ENCODE measurements around the gene PLA2G12A. TPM values are rescaled to one million over a fixed set of nuclear protein-coding genes. Genes with fewer than 3 reads are reported as not detected.

The PLA2G12A gene
- total and polyA plus RNA-seq, 9 of the 15 experiments (the other 6 are each of a cell fraction or from before 2014, with no cell fraction given) = 24.2 to 226 (median 80.5) TPM

- TF ChIP-seq KLF1 (tag; IDR thresholded peaks at IDR 0.05) = no peak; the same call in 1 of the 2 replicates
- TF ChIP-seq RBFOX2 (IDR thresholded peaks at IDR 0.05; ENCODE audit: low read depth, low read length) = peak; percentile 77
- TF ChIP-seq, protein P1, sequence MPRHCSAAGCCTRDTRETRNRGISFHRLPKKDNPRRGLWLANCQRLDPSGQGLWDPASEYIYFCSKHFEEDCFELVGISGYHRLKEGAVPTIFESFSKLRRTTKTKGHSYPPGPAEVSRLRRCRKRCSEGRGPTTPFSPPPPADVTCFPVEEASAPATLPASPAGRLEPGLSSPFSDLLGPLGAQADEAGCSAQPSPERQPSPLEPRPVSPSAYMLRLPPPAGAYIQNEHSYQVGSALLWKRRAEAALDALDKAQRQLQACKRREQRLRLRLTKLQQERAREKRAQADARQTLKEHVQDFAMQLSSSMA (CRISPR knock-in tag; IDR thresholded peaks at IDR 0.05) = no peak
- TF ChIP-seq MXI1 (IDR thresholded peaks at IDR 0.05; ENCODE audit: low read depth, low read length) = no peak
- TF ChIP-seq RBBP5 (IDR thresholded peaks at IDR 0.05; ENCODE audit: borderline replicate concordance, insufficient read depth, low read length, poor library complexity, severe bottlenecking) = peak; percentile 66
- no peak for TF ChIP-seq PHTF2 (CRISPR knock-in tag; IDR thresholded peaks at IDR 0.05)
- TF ChIP-seq HNRNPK (IDR thresholded peaks at IDR 0.05; ENCODE audit: low read depth, low read length, poor library complexity, severe bottlenecking) = no peak
- TF ChIP-seq STAT5A (IDR thresholded peaks at IDR 0.05; ENCODE audit: borderline replicate concordance, low read length) = no peak
- TF ChIP-seq MBD2 (IDR thresholded peaks at IDR 0.05; ENCODE audit: borderline replicate concordance, low read depth) = no peak
- TF ChIP-seq RFX1 (IDR thresholded peaks at IDR 0.05) = no peak
- no peak for TF ChIP-seq ZNF217 (CRISPR knock-in tag; IDR thresholded peaks at IDR 0.05)
- no peak for TF ChIP-seq ZNF232 (CRISPR knock-in tag; IDR thresholded peaks at IDR 0.05)
- TF ChIP-seq HOMEZ (CRISPR knock-in tag; IDR thresholded peaks at IDR 0.05) = 0 out of 2 replicates have a peak, but pooled peaks have one; percentile 62
- TF ChIP-seq, protein P2, sequence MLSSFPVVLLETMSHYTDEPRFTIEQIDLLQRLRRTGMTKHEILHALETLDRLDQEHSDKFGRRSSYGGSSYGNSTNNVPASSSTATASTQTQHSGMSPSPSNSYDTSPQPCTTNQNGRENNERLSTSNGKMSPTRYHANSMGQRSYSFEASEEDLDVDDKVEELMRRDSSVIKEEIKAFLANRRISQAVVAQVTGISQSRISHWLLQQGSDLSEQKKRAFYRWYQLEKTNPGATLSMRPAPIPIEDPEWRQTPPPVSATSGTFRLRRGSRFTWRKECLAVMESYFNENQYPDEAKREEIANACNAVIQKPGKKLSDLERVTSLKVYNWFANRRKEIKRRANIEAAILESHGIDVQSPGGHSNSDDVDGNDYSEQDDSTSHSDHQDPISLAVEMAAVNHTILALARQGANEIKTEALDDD (IDR thresholded peaks at IDR 0.05) = no peak
- no peak for TF ChIP-seq ZNF277 (CRISPR knock-in tag; IDR thresholded peaks at IDR 0.05; ENCODE audit: borderline replicate concordance)
- TF ChIP-seq, protein P3, sequence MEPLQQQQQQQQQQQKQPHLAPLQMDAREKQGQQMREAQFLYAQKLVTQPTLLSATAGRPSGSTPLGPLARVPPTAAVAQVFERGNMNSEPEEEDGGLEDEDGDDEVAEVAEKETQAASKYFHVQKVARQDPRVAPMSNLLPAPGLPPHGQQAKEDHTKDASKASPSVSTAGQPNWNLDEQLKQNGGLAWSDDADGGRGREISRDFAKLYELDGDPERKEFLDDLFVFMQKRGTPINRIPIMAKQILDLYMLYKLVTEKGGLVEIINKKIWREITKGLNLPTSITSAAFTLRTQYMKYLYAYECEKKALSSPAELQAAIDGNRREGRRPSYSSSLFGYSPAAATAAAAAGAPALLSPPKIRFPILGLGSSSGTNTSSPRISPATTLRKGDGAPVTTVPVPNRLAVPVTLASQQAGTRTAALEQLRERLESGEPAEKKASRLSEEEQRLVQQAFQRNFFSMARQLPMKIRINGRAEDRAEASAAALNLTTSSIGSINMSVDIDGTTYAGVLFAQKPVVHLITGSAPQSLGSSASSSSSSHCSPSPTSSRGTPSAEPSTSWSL (CRISPR knock-in tag; IDR thresholded peaks at IDR 0.05; ENCODE audit: borderline replicate concordance) = no peak
- TF ChIP-seq ZNF41 (CRISPR knock-in tag; conservative IDR thresholded peaks at IDR 0.05) = no peak
- TF ChIP-seq TCFL5 (CRISPR knock-in tag; conservative IDR thresholded peaks at IDR 0.05) = no peak
- no peak for TF ChIP-seq MED1 (CRISPR knock-in tag; IDR thresholded peaks at IDR 0.05; ENCODE audit: borderline replicate concordance)
- TF ChIP-seq CTBP1 (IDR thresholded peaks at IDR 0.05; ENCODE audit: borderline replicate concordance) = peak; percentile 67; the same call in 1 of the 2 replicates
- no peak for TF ChIP-seq BRD4 (IDR thresholded peaks at IDR 0.05)
- TF ChIP-seq JUND (IDR thresholded peaks at IDR 0.05; ENCODE audit: borderline replicate concordance, low read depth, low read length) = peak; percentile 25; the same call in 1 of the 2 replicates
- no peak; the same call in 2 of the 3 replicates for TF ChIP-seq JUND (tag; IDR thresholded peaks at IDR 0.05; ENCODE audit: borderline replicate concordance, low read depth, low read length)
Measured at GRCh38 chr4:109702950-109703663, 26.8 kb downstream of the PLA2G12A start, which contains the start of gene CASP6 (continued).

Measured in K562 (cell line).